Bronchial smooth muscle cell (primary cell): ENCODE results near the gene PCDHGA1. TPM values are rescaled to one million over a fixed set of nuclear protein-coding genes. Genes with fewer than 3 reads are reported as not detected.

Experiments
- total RNA-seq: library from RNA; depleted of rRNA; stranded (reverse); fragments of >200 nt; gene quantifications from 2 replicates; pipeline ENCODE4 v1.2.1, GENCODE V29; 2014

The PCDHGA1 gene
- 1.3 and 1.9 TPM in 2 replicates for total RNA-seq

GRCh38 chr5:141330299-141331080 lies at the start of gene PCDHGA1:
PCDHGA1 (plus strand) TSS chr5:141330514.

GRCh38 chr5:141303756-141304155 lies 26.6 kb upstream of the PCDHGA1 start, which contains the start of gene SLC25A2:
SLC25A2 (minus strand) TSS chr5:141304049; CDS start chr5:141303865, 184 bp downstream.

GRCh38 chr5:141320225-141321169 lies 9.8 kb upstream of the PCDHGA1 start, which contains the start of gene TAF7:
TAF7 (minus strand) TSS chr5:141320784; CDS start chr5:141320044, 740 bp downstream.

GRCh38 chr5:141338538-141339306 lies 8.4 kb downstream of the PCDHGA1 start, which contains the start of gene PCDHGA2:
PCDHGA2 (plus strand) TSS chr5:141338760.

GRCh38 chr5:141343242-141343952 lies 13.1 kb downstream of the PCDHGA1 start, which contains the start of gene PCDHGA3:
PCDHGA3 (plus strand) TSS chr5:141343829; CDS start chr5:141344034, 205 bp downstream.

GRCh38 chr5:141349917-141350619 lies 19.8 kb downstream of the PCDHGA1 start, which contains the start of gene PCDHGB1:
PCDHGB1 (plus strand) TSS chr5:141350099; CDS start chr5:141350261, 162 bp downstream.

GRCh38 chr5:141354900-141355469 lies 24.7 kb downstream of the PCDHGA1 start, which contains the start of gene PCDHGA4:
PCDHGA4 (plus strand) TSS chr5:141355021; CDS start chr5:141355108, 87 bp downstream.

GRCh38 chr5:141359790-141360426 lies 29.6 kb downstream of the PCDHGA1 start, which contains the start of gene PCDHGB2:
PCDHGB2 (plus strand) TSS chr5:141359994; CDS start chr5:141360136, 142 bp downstream.

GRCh38 chr5:141363952-141364660 lies 33.8 kb downstream of the PCDHGA1 start, which contains the start of gene PCDHGA5:
PCDHGA5 (plus strand) TSS chr5:141364162; CDS start chr5:141364331, 169 bp downstream.

GRCh38 chr5:141369994-141370848 lies 39.9 kb downstream of the PCDHGA1 start, which contains the start of gene PCDHGB3:
PCDHGB3 (plus strand) TSS chr5:141370242; CDS start chr5:141370395, 153 bp downstream.

GRCh38 chr5:141373673-141374317 lies 43.5 kb downstream of the PCDHGA1 start, which contains the start of gene PCDHGA6:
PCDHGA6 (plus strand) TSS chr5:141373891; CDS start chr5:141374084, 193 bp downstream.

GRCh38 chr5:141382469-141383294 lies 52.4 kb downstream of the PCDHGA1 start, which contains the start of gene PCDHGA7:
PCDHGA7 (plus strand) TSS chr5:141382742; CDS start chr5:141382900, 158 bp downstream.

GRCh38 chr5:141387557-141388311 lies 57.4 kb downstream of the PCDHGA1 start, which contains the start of gene PCDHGB4:
PCDHGB4 (plus strand) TSS chr5:141387698; CDS start chr5:141387885, 187 bp downstream.

GRCh38 chr5:141392429-141393198 lies 62.3 kb downstream of the PCDHGA1 start, which contains the start of gene PCDHGA8:
PCDHGA8 (plus strand) TSS chr5:141392633; CDS start chr5:141392814, 181 bp downstream.

